Measurements from ENCODE around the gene TRAF5. TPM values are rescaled to one million over a fixed set of nuclear protein-coding genes. Genes with fewer than 3 reads are reported as not detected.

Gene TRAF5
- polyA plus RNA-seq, 2 of the 4 experiments (the other 2 are of a cell fraction), result 8.2 to 14.6 TPM

DNA sequence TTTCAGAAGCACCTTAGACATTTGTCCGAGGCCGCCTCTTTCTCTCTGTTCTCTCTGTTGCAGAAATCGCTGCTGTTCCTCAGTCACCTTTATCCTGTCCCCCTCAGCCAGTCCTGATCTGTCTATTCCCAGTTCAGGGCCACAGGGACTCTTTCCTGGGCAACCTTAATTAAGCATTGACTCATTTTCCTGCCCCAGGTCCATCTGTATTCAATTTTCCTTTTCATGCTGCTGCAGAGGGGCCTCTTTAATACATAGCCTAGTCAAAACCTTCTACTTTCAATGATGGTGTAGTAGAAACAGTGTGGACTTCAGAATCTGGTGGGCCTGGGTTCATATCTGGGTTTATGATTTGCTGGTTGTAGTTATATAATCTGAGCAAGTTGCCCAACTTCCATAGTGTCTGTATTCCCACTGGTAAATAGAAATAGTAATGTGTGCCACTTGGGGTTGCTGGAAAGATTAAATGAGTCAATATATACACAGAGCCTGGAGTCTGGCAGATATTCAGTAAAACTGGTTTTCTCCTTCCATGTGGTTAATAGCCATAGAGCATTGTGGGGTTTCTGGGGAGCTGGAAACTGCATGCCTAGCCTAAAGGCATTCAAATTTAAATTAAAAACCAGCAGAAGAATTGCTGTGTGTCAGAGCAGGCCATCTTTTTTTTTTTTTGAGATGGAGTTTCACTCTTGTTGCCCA lies 4.5 kb downstream of the TRAF5 start:
- no peaks in the 10 kb centered on the region for H3K9me3 ChIP-seq
- WGBS (ENCODE audit: missing lambda C conversion rate), result 96% methylated on average over 3 of the region's 3 CpGs
- H3K27ac ChIP-seq, result no peak overlapping the region
- TF ChIP-seq, protein P1, sequence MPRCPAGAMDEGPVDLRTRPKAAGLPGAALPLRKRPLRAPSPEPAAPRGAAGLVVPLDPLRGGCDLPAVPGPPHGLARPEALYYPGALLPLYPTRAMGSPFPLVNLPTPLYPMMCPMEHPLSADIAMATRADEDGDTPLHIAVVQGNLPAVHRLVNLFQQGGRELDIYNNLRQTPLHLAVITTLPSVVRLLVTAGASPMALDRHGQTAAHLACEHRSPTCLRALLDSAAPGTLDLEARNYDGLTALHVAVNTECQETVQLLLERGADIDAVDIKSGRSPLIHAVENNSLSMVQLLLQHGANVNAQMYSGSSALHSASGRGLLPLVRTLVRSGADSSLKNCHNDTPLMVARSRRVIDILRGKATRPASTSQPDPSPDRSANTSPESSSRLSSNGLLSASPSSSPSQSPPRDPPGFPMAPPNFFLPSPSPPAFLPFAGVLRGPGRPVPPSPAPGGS (IDR thresholded peaks at IDR 0.05), result no peak
- TF ChIP-seq TP53 (CRISPR knock-in tag; IDR thresholded peaks at IDR 0.05), result no peak
- TF ChIP-seq CHD4 (IDR thresholded peaks at IDR 0.05; ENCODE audit: borderline replicate concordance), result no peak
- TF ChIP-seq, protein P2, sequence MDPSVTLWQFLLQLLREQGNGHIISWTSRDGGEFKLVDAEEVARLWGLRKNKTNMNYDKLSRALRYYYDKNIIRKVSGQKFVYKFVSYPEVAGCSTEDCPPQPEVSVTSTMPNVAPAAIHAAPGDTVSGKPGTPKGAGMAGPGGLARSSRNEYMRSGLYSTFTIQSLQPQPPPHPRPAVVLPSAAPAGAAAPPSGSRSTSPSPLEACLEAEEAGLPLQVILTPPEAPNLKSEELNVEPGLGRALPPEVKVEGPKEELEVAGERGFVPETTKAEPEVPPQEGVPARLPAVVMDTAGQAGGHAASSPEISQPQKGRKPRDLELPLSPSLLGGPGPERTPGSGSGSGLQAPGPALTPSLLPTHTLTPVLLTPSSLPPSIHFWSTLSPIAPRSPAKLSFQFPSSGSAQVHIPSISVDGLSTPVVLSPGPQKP (IDR thresholded peaks at IDR 0.05; ENCODE audit: low read depth, low read length), result no peak
- no peak for TF ChIP-seq ZFP36 (IDR thresholded peaks at IDR 0.05; ENCODE audit: borderline replicate concordance, partially characterized antibody)
- TF ChIP-seq POLR2A (IDR thresholded peaks at IDR 0.05; ENCODE audit: low read length), result no peak
- TF ChIP-seq, protein P3, sequence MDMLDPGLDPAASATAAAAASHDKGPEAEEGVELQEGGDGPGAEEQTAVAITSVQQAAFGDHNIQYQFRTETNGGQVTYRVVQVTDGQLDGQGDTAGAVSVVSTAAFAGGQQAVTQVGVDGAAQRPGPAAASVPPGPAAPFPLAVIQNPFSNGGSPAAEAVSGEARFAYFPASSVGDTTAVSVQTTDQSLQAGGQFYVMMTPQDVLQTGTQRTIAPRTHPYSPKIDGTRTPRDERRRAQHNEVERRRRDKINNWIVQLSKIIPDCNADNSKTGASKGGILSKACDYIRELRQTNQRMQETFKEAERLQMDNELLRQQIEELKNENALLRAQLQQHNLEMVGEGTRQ (IDR thresholded peaks at IDR 0.05), result no peak
- TF ChIP-seq, protein P4, sequence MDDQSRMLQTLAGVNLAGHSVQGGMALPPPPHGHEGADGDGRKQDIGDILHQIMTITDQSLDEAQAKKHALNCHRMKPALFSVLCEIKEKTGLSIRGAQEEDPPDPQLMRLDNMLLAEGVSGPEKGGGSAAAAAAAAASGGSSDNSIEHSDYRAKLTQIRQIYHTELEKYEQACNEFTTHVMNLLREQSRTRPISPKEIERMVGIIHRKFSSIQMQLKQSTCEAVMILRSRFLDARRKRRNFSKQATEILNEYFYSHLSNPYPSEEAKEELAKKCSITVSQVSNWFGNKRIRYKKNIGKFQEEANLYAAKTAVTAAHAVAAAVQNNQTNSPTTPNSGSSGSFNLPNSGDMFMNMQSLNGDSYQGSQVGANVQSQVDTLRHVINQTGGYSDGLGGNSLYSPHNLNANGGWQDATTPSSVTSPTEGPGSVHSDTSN (IDR thresholded peaks at IDR 0.05), result no peak
- ATAC-seq, result no peak
- peaks cover 47% of the 10 kb centered on the region for H3K4me1 ChIP-seq
- no peak for DNase-seq (ENCODE audit: low read depth in 1 of 2, low spot score in 1 of 2)
- ChIA-PET POLR2A (no interaction called here), CTCF (interaction anchor here (1.8 to 10.2 kb wide), 3 partner anchors 8 to 183 kb away, joined by 6 to 135 read pairs (median 19); no protein-coding TSS in a partner anchor)
- no peak for FAIRE-seq
- H3K4me2 ChIP-seq, result no peak overlapping the region
- H3K4me3 ChIP-seq, result no peak overlapping the region

DNA sequence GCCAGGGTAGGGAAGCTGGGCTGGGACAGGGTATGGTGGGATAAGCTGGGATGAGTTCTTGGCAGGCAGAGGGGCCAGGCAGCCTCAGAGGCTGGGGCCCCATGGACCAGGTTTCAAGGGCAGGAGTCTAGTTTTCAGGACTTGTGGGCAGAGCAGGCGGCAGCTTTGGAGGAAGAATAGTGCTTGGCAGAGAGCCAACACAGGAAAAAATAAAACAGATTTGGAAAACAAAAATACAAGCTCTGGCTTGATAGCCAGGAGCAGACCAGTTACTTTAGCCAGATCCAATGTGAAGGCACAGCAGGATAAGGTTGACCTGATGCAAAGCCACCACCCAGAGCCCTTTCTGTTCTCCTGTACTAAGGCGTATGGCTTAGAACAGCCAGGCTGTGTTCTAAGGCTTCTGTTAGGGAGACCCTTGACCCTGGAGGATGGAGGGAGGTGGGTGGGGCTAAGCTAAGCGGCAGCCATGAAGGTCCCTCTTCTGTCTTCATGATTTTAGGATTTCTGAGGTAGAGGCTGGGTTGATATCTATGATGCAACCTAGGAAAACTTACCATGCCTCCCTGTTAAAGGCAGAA lies 5.5 kb downstream of the TRAF5 start:
- DNase-seq (ENCODE audit: low read depth in 1 of 2, low spot score in 1 of 2) (no peak), ATAC-seq (no peak), FAIRE-seq (no peak)
- no peak for TF ChIP-seq PHF8 (IDR thresholded peaks at IDR 0.05; ENCODE audit: borderline replicate concordance, low read depth)
- TF ChIP-seq HOXA7 (CRISPR knock-in tag; IDR thresholded peaks at IDR 0.05), result no peak
- no peak for TF ChIP-seq JUN (IDR thresholded peaks at IDR 0.05)
- TF ChIP-seq RNF2 (IDR thresholded peaks at IDR 0.05; ENCODE audit: borderline replicate concordance, low read depth), result no peak
- no peak for TF ChIP-seq CHD2 (IDR thresholded peaks at IDR 0.05; ENCODE audit: low read length, partially characterized antibody)
- TF ChIP-seq, protein P3 (IDR thresholded peaks at IDR 0.05), result no peak
- TF ChIP-seq NPAS2 (CRISPR knock-in tag; IDR thresholded peaks at IDR 0.05; ENCODE audit: borderline replicate concordance), result no peak
- TF ChIP-seq, protein P1 (IDR thresholded peaks at IDR 0.05), result no peak
- TF ChIP-seq, protein P5, sequence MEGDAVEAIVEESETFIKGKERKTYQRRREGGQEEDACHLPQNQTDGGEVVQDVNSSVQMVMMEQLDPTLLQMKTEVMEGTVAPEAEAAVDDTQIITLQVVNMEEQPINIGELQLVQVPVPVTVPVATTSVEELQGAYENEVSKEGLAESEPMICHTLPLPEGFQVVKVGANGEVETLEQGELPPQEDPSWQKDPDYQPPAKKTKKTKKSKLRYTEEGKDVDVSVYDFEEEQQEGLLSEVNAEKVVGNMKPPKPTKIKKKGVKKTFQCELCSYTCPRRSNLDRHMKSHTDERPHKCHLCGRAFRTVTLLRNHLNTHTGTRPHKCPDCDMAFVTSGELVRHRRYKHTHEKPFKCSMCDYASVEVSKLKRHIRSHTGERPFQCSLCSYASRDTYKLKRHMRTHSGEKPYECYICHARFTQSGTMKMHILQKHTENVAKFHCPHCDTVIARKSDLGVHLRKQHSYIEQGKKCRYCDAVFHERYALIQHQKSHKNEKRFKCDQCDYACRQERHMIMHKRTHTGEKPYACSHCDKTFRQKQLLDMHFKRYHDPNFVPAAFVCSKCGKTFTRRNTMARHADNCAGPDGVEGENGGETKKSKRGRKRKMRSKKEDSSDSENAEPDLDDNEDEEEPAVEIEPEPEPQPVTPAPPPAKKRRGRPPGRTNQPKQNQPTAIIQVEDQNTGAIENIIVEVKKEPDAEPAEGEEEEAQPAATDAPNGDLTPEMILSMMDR (IDR thresholded peaks at IDR 0.05), result no peak
- no peak for TF ChIP-seq KDM5A (IDR thresholded peaks at IDR 0.05)
- TF ChIP-seq, protein P4 (IDR thresholded peaks at IDR 0.05), result no peak
- TF ChIP-seq, protein P6, sequence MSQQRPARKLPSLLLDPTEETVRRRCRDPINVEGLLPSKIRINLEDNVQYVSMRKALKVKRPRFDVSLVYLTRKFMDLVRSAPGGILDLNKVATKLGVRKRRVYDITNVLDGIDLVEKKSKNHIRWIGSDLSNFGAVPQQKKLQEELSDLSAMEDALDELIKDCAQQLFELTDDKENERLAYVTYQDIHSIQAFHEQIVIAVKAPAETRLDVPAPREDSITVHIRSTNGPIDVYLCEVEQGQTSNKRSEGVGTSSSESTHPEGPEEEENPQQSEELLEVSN (IDR thresholded peaks at IDR 0.05; ENCODE audit: borderline replicate concordance, low read depth), result no peak
- TF ChIP-seq RAD21 (conservative IDR thresholded peaks at IDR 0.05 in 1 of 2, IDR thresholded peaks at IDR 0.05 in 1 of 2), result no peak
- no peak for TF ChIP-seq ZFP36 (IDR thresholded peaks at IDR 0.05; ENCODE audit: borderline replicate concordance, partially characterized antibody)
- no peak for TF ChIP-seq TFCP2L1 (CRISPR knock-in tag; IDR thresholded peaks at IDR 0.05)
- no peak for TF ChIP-seq RARB (CRISPR knock-in tag; IDR thresholded peaks at IDR 0.05)
- TF ChIP-seq HOXB5 (CRISPR knock-in tag; IDR thresholded peaks at IDR 0.05), result no peak
- TF ChIP-seq GATA3 (IDR thresholded peaks at IDR 0.05; ENCODE audit: borderline replicate concordance), result no peak
- no peak overlapping the region for H3K4me3 ChIP-seq
- no peak overlapping the region for H3K4me2 ChIP-seq
- H3K9me3 ChIP-seq, result no peaks in the 10 kb centered on the region
- POLR2A ChIA-PET, result no interaction called here
- peaks cover 47% of the 10 kb centered on the region for H3K4me1 ChIP-seq
- CTCF ChIA-PET, result interaction anchor here (1.0 to 3.2 kb wide), 4 partner anchors 9 to 322 kb away, joined by 3 to 19 read pairs (median 4); no protein-coding TSS in a partner anchor
- H3K27ac ChIP-seq, result no peak overlapping the region
- WGBS (ENCODE audit: missing lambda C conversion rate), result 92% methylated on average over 3 of the region's 3 CpGs
